ENCODE data around the gene PROSER3. TPM values are rescaled to one million over a fixed set of nuclear protein-coding genes. Genes with fewer than 3 reads are reported as not detected.

Gene PROSER3
- total and polyA plus RNA-seq, 12 donors, result 4.4 to 27.3 (median 11.0) TPM

DNA sequence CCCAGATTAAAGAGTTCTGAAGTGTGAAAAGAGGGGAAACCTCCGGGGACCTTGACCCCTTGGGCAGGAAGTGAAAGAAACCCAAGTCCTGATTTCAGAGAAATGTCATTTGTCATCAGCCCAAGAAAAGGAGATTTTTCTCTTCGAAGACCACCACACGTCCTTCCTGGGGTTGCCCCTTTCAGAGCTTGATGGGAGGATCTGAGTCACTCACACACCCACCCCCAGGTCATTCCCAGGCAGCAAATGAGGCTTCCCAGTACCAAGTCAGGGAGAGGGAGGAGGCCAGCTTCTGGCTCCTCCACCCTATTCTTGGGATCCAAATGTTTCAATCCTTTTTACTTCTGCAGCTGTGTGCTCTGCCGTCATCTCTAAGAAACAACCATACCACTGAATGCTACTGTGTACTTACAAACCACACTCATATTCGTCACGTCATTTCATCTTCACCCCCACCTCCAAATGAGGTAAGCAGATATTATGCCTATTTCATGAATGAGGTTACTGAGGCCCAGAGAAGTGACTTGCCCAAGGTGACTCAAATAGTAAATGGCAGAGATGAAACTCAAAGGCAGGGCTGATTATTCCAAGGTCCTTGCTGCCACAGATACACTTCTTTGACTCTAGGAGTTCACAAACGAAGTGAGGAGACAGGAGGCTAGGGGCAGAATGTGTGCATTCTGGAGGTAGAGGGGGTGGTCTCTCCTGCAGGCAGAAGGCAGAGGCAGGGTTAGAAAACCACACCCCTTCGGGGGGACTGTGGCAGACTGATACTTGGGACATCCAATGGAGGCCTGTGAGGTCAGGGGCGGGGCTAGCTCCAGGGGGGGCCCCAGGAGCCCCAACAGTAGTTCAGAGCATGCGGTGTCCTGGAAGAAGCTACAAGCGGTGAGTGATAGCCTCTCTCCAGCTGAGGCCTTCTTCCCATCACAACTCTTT is 45.1 kb upstream of the PROSER3 start:
- Histone ChIP-seq H3K36me3 (replicated peaks in 1 of 2) (no peaks in the 10 kb centered on the region), H3K27ac (no peak overlapping the region), H3K4me1 (replicated peaks in 1 of 2) (peaks cover 10 to 11% of the 10 kb centered on the region in 2 donors), H3K27me3 (no peaks in the 10 kb centered on the region), H3K9me3 (replicated peaks in 1 of 3) (no peaks in the 10 kb centered on the region), H3K4me3 (no peak overlapping the region)
- 54 to 71% (median 67%) methylated on average over 11 of the region's 11 CpGs for WGBS, 4 donors
- intact Hi-C loops (cut with DNase I), result loop anchor here in 1 of 2 donors (10.0 kb wide), 1 partner anchor 168 kb away; the partner anchor contains the start of gene TMEM147
- no peak for DNase-seq
- TF ChIP-seq POLR2A (IDR thresholded peaks at IDR 0.05), result no peak

DNA sequence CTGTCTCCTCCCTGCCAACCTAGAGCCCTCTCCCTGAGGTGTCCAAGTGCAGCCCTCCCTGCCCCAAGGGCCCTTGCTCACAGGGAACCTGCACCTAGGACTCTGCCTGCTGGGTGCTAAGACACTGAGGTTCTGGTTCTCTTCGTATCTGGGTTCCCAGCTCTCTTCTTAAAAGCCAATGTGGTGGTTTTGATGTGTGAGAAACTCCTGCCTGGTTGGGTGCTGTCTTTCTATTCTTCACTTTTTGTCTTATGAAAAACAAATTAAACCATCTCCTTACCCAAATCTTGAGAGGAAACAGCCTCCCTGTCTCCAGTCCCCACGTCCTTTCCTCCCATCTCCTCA is 44.5 kb upstream of the PROSER3 start:
- 77 to 86% (median 84%) methylated on average over 2 of the region's 2 CpGs for WGBS, 4 donors
- H3K36me3 ChIP-seq (replicated peaks in 1 of 2), result no peaks in the 10 kb centered on the region
- no peak overlapping the region for H3K27ac ChIP-seq
- TF ChIP-seq CTCF (IDR thresholded peaks at IDR 0.05), result no peak
- TF ChIP-seq POLR2A (IDR thresholded peaks at IDR 0.05), result no peak
- H3K9me3 ChIP-seq (replicated peaks in 1 of 3), result no peaks in the 10 kb centered on the region
- peaks cover 10 to 11% of the 10 kb centered on the region in 2 donors for H3K4me1 ChIP-seq (replicated peaks in 1 of 2)
- DNase-seq, result no peak
- no peak overlapping the region for H3K4me3 ChIP-seq
- intact Hi-C loops (cut with DNase I), result loop anchor here in 1 of 2 donors (10.0 kb wide), 1 partner anchor 169 kb away; the partner anchor contains the start of gene TMEM147
- no peaks in the 10 kb centered on the region for H3K27me3 ChIP-seq

GRCh38 chr19:35713904-35714495 is 44.0 kb upstream of the PROSER3 start:
- intact Hi-C loops (cut with DNase I), result loop anchor here in 1 of 2 donors (10.0 kb wide), 1 partner anchor 169 kb away; the partner anchor contains the start of gene TMEM147
- Histone ChIP-seq H3K36me3 (replicated peaks in 1 of 2) (no peaks in the 10 kb centered on the region), H3K27ac (no peak overlapping the region), H3K9me3 (replicated peaks in 1 of 3) (no peaks in the 10 kb centered on the region), H3K4me1 (replicated peaks in 1 of 2) (peaks cover 14 to 15% of the 10 kb centered on the region in 2 donors), H3K4me3 (no peak overlapping the region), H3K27me3 (no peaks in the 10 kb centered on the region)
- 78 to 83% (median 81%) methylated on average over 10 to 12 of the region's 12 CpGs for WGBS, 4 donors
- TF ChIP-seq POLR2A (IDR thresholded peaks at IDR 0.05) (no peak), CTCF (IDR thresholded peaks at IDR 0.05) (no peak)
- DNase-seq, result peak in 1 of 7 donors; percentile 5

DNA sequence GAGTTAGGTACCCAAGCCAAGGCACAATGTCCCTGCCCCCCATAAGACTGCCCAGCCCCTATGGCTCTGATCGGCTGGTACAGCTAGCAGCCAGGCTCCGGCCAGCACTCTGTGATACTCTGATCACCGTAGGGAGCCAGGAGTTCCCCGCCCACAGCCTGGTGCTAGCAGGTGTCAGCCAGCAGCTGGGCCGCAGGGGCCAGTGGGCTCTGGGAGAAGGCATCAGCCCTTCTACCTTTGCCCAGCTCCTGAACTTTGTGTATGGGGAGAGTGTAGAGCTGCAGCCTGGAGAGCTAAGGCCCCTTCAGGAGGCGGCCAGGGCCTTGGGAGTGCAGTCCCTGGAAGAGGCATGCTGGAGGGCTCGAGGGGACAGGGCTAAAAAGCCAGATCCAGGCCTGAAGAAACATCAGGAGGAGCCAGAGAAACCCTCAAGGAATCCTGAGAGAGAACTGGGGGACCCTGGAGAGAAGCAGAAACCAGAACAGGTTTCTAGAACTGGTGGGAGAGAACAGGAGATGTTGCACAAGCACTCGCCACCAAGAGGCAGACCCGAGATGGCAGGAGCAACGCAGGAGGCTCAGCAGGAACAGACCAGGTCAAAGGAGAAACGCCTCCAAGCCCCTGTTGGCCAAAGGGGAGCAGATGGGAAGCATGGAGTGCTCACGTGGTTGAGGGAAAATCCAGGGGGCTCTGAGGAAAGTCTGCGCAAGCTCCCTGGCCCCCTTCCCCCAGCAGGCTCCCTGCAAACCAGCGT is 43.2 kb upstream of the PROSER3 start:
- TF ChIP-seq CTCF (IDR thresholded peaks at IDR 0.05) (no peak), POLR2A (IDR thresholded peaks at IDR 0.05) (no peak)
- no peak for DNase-seq
- peaks cover 0 to under 1% of the 10 kb centered on the region in 2 donors for H3K36me3 ChIP-seq (replicated peaks in 1 of 2)
- 69 to 81% (median 78%) methylated on average over 10 to 14 of the region's 14 CpGs for WGBS, 4 donors
- H3K27me3 ChIP-seq, result no peaks in the 10 kb centered on the region
- peaks cover 21% of the 10 kb centered on the region in 2 donors for H3K4me1 ChIP-seq (replicated peaks in 1 of 2)
- H3K4me3 ChIP-seq, result no peak overlapping the region
- no peaks in the 10 kb centered on the region for H3K9me3 ChIP-seq (replicated peaks in 1 of 3)
- no peak overlapping the region for H3K27ac ChIP-seq
- intact Hi-C loops (cut with DNase I), result loop anchor here in 1 of 2 donors (10.0 kb wide), 1 partner anchor 170 kb away; the partner anchor contains the start of gene TMEM147

Data from adrenal gland (tissue), 12 donors.